ENCODE results near the gene RBMS3.

The RBMS3 gene

GRCh38 chr3:29760226-29760685 lies 479.4 kb downstream of the RBMS3 start:
- H3K36me3 ChIP-seq (ENCODE audit: control insufficient read depth in 1 of 2, insufficient read depth in 2 of 2, low read length in 2 of 2) = no peaks in the 10 kb centered on the region
- no peak overlapping the region for H3K23ac ChIP-seq (ENCODE audit: low read length)
- no peak for DNase-seq
- H2BK120ac ChIP-seq (ENCODE audit: insufficient read depth, low read length, poor library complexity) = no peak overlapping the region
- H2AFZ ChIP-seq (ENCODE audit: insufficient read depth, low read length, poor library complexity) = no peak overlapping the region
- no peak overlapping the region for H3K9ac ChIP-seq (ENCODE audit: low read length)
- H3K4me2 ChIP-seq (ENCODE audit: low read length) = no peak overlapping the region
- H3K4ac ChIP-seq (ENCODE audit: low read depth, low read length) = no peak overlapping the region
- H3K27me3 ChIP-seq (ENCODE audit: insufficient read depth, low read length) = no peaks in the 10 kb centered on the region
- no peak overlapping the region for H3K27ac ChIP-seq (ENCODE audit: low read depth, low read length)
- no peak overlapping the region for H3K18ac ChIP-seq (ENCODE audit: low read length)
- no peaks in the 10 kb centered on the region for H3K9me3 ChIP-seq (ENCODE audit: insufficient read depth, low read depth, low read length)
- no peaks in the 10 kb centered on the region for H3K79me1 ChIP-seq (ENCODE audit: low read length)
- no peak overlapping the region for H2AK5ac ChIP-seq (ENCODE audit: low read length)
- peaks cover 2 to 6% of the 10 kb centered on the region in 2 experiments for H3K4me1 ChIP-seq (ENCODE audit: control insufficient read depth in 1 of 2, insufficient read depth in 2 of 2, low read length in 2 of 2)
- H3K14ac ChIP-seq (ENCODE audit: low read length) = no peak overlapping the region
- H3K4me3 ChIP-seq (ENCODE audit: low read depth, low read length) = no peak overlapping the region
- H4K91ac ChIP-seq (ENCODE audit: low read depth, low read length) = no peak overlapping the region
- H2BK12ac ChIP-seq (ENCODE audit: low read length) = no peak overlapping the region
- H2BK5ac ChIP-seq (ENCODE audit: low read depth, low read length, poor library complexity) = no peak overlapping the region
- H4K12ac ChIP-seq (ENCODE audit: low read depth, low read length) = no peak overlapping the region
- no peak overlapping the region for H4K8ac ChIP-seq (ENCODE audit: low read depth, low read length)
- no peaks in the 10 kb centered on the region for H3K79me2 ChIP-seq (ENCODE audit: control insufficient read depth, insufficient read depth, low read length, poor library complexity)

- Histone ChIP-seq H3K27me3 (ENCODE audit: insufficient read depth, low read length) (no peaks in the 10 kb centered on the region), H3K9ac (ENCODE audit: low read length) (no peak overlapping the region), H2BK12ac (ENCODE audit: low read length) (peak overlapping the region; percentile 64), H2BK120ac (ENCODE audit: insufficient read depth, low read length, poor library complexity) (peak overlapping the region; percentile 66), H3K36me3 (ENCODE audit: control insufficient read depth in 1 of 2, insufficient read depth in 2 of 2, low read length in 2 of 2) (no peaks in the 10 kb centered on the region), H3K23ac (ENCODE audit: low read length) (no peak overlapping the region), H3K4ac (ENCODE audit: low read depth, low read length) (no peak overlapping the region), H2AK5ac (ENCODE audit: low read length) (no peak overlapping the region), H3K14ac (ENCODE audit: low read length) (no peak overlapping the region), H3K79me2 (ENCODE audit: control insufficient read depth, insufficient read depth, low read length, poor library complexity) (no peaks in the 10 kb centered on the region), H2BK5ac (ENCODE audit: low read depth, low read length, poor library complexity) (peak overlapping the region; percentile 49), H3K27ac (ENCODE audit: low read depth, low read length) (no peak overlapping the region), H3K79me1 (ENCODE audit: low read length) (no peaks in the 10 kb centered on the region), H4K91ac (ENCODE audit: low read depth, low read length) (no peak overlapping the region), H2AFZ (ENCODE audit: insufficient read depth, low read length, poor library complexity) (no peak overlapping the region), H3K18ac (ENCODE audit: low read length) (no peak overlapping the region), H3K4me2 (ENCODE audit: low read length) (no peak overlapping the region), H3K9me3 (ENCODE audit: insufficient read depth, low read depth, low read length) (no peaks in the 10 kb centered on the region), H3K4me3 (ENCODE audit: low read depth, low read length) (no peak overlapping the region), H4K8ac (ENCODE audit: low read depth, low read length) (no peak overlapping the region), H4K12ac (ENCODE audit: low read depth, low read length) (no peak overlapping the region), H3K4me1 (ENCODE audit: control insufficient read depth in 1 of 2, insufficient read depth in 2 of 2, low read length in 2 of 2) (peaks cover 2 to 6% of the 10 kb centered on the region in 2 experiments)
- WGBS (ENCODE audit: extremely low coverage, insufficient coverage, insufficient read length) = no CpG with 5 or more reads among the region's 2 CpGs
- DNase-seq = no peak
Observed at GRCh38 chr3:29761517-29761916, 480.6 kb downstream of the RBMS3 start.

- H4K8ac ChIP-seq (ENCODE audit: low read depth, low read length) = no peak overlapping the region
- no peaks in the 10 kb centered on the region for H3K9me3 ChIP-seq (ENCODE audit: insufficient read depth, low read depth, low read length)
- H3K4me1 ChIP-seq (ENCODE audit: control insufficient read depth in 1 of 2, insufficient read depth in 2 of 2, low read length in 2 of 2) = peaks cover 2 to 3% of the 10 kb centered on the region in 2 experiments
- H3K18ac ChIP-seq (ENCODE audit: low read length) = no peak overlapping the region
- no peak overlapping the region for H2AK5ac ChIP-seq (ENCODE audit: low read length)
- H3K4me2 ChIP-seq (ENCODE audit: low read length) = no peak overlapping the region
- H3K36me3 ChIP-seq (ENCODE audit: control insufficient read depth in 1 of 2, insufficient read depth in 2 of 2, low read length in 2 of 2) = no peaks in the 10 kb centered on the region
- no peak overlapping the region for H3K9ac ChIP-seq (ENCODE audit: low read length)
- no peak overlapping the region for H4K91ac ChIP-seq (ENCODE audit: low read depth, low read length)
- no peak overlapping the region for H3K14ac ChIP-seq (ENCODE audit: low read length)
- no peak overlapping the region for H4K12ac ChIP-seq (ENCODE audit: low read depth, low read length)
- no peak overlapping the region for H2BK12ac ChIP-seq (ENCODE audit: low read length)
- H3K23ac ChIP-seq (ENCODE audit: low read length) = no peak overlapping the region
- no peak overlapping the region for H3K27ac ChIP-seq (ENCODE audit: low read depth, low read length)
- no peak overlapping the region for H2BK5ac ChIP-seq (ENCODE audit: low read depth, low read length, poor library complexity)
- peaks cover 1% of the 10 kb centered on the region for H3K79me1 ChIP-seq (ENCODE audit: low read length)
- WGBS (ENCODE audit: extremely low coverage, insufficient coverage, insufficient read length) = no CpG with 5 or more reads among the region's 1 CpG
- H3K27me3 ChIP-seq (ENCODE audit: insufficient read depth, low read length) = no peaks in the 10 kb centered on the region
- no peak overlapping the region for H2BK120ac ChIP-seq (ENCODE audit: insufficient read depth, low read length, poor library complexity)
- H3K4ac ChIP-seq (ENCODE audit: low read depth, low read length) = no peak overlapping the region
- no peak overlapping the region for H2AFZ ChIP-seq (ENCODE audit: insufficient read depth, low read length, poor library complexity)
- H3K4me3 ChIP-seq (ENCODE audit: low read depth, low read length) = no peak overlapping the region
- DNase-seq = no peak
- no peaks in the 10 kb centered on the region for H3K79me2 ChIP-seq (ENCODE audit: control insufficient read depth, insufficient read depth, low read length, poor library complexity)
Observed at GRCh38 chr3:29763115-29763514, 482.2 kb downstream of the RBMS3 start.

GRCh38 chr3:29764041-29764440 lies 483.2 kb downstream of the RBMS3 start:
- H3K4me2 ChIP-seq (ENCODE audit: low read length) = no peak overlapping the region
- H3K4me1 ChIP-seq (ENCODE audit: control insufficient read depth in 1 of 2, insufficient read depth in 2 of 2, low read length in 2 of 2) = peaks cover 2 to 3% of the 10 kb centered on the region in 2 experiments
- H3K18ac ChIP-seq (ENCODE audit: low read length) = no peak overlapping the region
- no CpG with 5 or more reads among the region's 3 CpGs for WGBS (ENCODE audit: extremely low coverage, insufficient coverage, insufficient read length)
- H2BK5ac ChIP-seq (ENCODE audit: low read depth, low read length, poor library complexity) = no peak overlapping the region
- H3K4ac ChIP-seq (ENCODE audit: low read depth, low read length) = no peak overlapping the region
- H3K79me1 ChIP-seq (ENCODE audit: low read length) = peaks cover 1% of the 10 kb centered on the region
- no peaks in the 10 kb centered on the region for H3K9me3 ChIP-seq (ENCODE audit: insufficient read depth, low read depth, low read length)
- H3K23ac ChIP-seq (ENCODE audit: low read length) = no peak overlapping the region
- H2AFZ ChIP-seq (ENCODE audit: insufficient read depth, low read length, poor library complexity) = no peak overlapping the region
- H2BK120ac ChIP-seq (ENCODE audit: insufficient read depth, low read length, poor library complexity) = no peak overlapping the region
- no peaks in the 10 kb centered on the region for H3K36me3 ChIP-seq (ENCODE audit: control insufficient read depth in 1 of 2, insufficient read depth in 2 of 2, low read length in 2 of 2)
- H4K91ac ChIP-seq (ENCODE audit: low read depth, low read length) = no peak overlapping the region
- H4K12ac ChIP-seq (ENCODE audit: low read depth, low read length) = no peak overlapping the region
- no peak overlapping the region for H2BK12ac ChIP-seq (ENCODE audit: low read length)
- H4K8ac ChIP-seq (ENCODE audit: low read depth, low read length) = no peak overlapping the region
- H3K27ac ChIP-seq (ENCODE audit: low read depth, low read length) = no peak overlapping the region
- no peaks in the 10 kb centered on the region for H3K27me3 ChIP-seq (ENCODE audit: insufficient read depth, low read length)
- no peak overlapping the region for H3K4me3 ChIP-seq (ENCODE audit: low read depth, low read length)
- no peak for DNase-seq
- no peaks in the 10 kb centered on the region for H3K79me2 ChIP-seq (ENCODE audit: control insufficient read depth, insufficient read depth, low read length, poor library complexity)
- H3K14ac ChIP-seq (ENCODE audit: low read length) = no peak overlapping the region
- no peak overlapping the region for H2AK5ac ChIP-seq (ENCODE audit: low read length)
- H3K9ac ChIP-seq (ENCODE audit: low read length) = no peak overlapping the region
